Occipital lobe (tissue), 2 donors: ENCODE results near the gene DYRK1A. TPM values are rescaled to one million over a fixed set of nuclear protein-coding genes. Genes with fewer than 3 reads are reported as not detected.

Source experiments
- DNase-seq: peaks from one replicate; lab custom pipeline; 2025; lab: John Stamatoyannopoulos, UW
- total RNA-seq: library from RNA; depleted of rRNA; stranded (reverse); fragments of >200 nt; gene quantifications from one replicate; pipeline ENCODE4 v1.2.3, GENCODE V29; 2014

Gene DYRK1A
- total RNA-seq, 1 donor from 2014 or later, result 174 TPM

DNA sequence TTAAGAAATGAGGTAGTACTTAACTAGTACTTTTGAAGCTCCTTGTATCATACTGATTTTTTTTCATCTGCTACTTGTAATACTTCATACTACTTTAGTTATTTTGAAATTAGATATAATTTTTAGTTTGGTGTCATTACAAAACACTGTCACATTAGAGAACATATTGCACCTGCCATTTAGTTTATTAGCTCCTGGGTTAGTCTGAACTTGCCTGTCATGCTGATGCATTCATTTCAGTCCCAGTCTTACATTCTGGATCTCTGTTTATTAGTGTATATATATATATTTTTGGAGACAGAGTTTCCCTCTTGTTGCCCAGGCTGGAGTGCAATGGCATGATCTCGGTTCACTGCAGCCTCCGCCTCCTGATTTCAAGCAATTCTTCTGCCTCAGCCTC, 50.3 kb downstream of the DYRK1A start:
- DNase-seq, result no peak

DNA sequence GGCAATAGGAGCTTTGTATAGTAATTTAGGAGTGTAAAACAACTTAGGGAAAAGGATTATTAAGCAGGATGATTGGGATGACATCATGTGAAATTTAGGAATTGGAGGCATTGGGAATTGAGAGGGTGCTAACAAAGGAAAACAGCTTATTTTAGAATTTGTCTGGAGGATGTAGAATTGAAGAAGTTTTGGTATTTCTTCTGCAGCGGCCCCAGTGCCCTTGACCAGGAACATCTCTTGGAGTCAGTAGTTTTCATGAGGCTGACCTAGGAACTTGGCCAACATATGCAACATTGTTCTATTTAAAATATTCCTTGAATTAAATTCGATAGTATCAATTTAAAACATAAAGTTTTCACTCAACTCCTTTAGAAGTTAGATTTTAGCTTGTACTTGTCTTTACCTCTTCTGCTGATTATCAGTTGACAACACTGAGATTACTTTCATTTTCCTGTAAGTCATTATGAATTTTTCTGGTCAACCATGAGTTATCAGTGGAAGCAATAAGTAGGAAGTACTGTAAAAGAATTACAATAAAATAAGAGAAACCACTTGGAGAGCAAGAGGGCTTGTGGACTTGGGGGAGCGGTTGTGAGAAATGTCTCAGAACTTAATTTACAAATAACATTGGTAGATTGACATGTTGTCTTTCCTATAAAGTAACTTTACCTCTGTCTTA, 52.8 kb downstream of the DYRK1A start:
- no peak for DNase-seq

DNA sequence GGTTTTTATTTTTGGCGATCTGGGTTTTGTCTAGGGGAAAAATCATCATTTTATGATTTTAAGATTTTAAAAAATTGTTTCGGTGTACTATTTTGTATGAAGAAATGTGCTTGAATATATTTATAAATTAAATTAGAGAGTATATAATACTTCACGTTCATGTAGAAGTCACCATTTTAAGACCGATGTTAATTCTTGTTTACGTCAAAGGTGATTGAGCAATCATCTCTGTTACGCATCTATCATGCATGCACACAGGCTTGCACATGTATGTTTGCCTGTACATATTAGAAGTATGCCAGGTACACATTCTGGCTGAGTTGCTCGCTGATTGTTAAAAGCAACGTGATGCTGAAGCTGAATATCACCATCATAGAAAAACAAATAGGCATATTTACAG, 54.7 kb downstream of the DYRK1A start:
- no peak for DNase-seq

DNA sequence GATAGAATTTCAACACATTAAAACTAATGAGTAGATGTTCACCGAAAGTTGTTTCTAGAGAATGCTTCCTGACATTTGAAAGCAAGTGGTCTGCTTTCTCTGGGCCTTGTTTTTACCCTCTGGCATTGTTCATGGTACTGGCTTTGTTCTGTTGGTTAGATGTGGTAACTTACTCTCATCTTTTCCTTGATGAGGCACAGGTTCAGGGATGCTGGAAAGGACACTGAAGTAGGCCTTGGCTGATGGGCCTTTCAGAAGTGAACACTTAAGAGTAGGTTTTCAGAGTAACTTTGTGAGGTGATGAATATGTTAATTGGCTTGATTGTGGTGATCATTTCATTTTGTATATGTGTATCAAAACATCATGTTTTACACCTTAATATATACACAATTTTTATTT, 55.8 kb downstream of the DYRK1A start:
- no peak for DNase-seq

DNA sequence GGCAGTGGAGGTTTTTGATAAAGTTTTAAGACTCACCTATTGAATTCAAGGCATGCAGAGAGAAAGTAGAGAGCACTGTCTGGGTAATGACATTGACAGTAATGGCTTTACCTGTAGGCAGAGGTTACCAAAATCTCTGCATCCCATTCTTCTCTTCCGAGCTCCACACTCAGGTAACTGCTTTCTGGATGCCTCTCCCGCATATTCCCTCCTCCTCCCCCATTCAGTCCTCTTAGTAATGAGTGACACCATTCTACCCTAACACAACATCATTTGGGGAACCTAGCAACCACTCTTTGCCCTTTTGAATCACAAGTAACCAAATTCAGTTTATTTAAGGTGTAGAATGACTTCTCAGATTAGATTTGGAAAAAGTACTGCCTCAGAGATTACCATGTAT, 56.5 kb downstream of the DYRK1A start:
- DNase-seq, result no peak

DNA sequence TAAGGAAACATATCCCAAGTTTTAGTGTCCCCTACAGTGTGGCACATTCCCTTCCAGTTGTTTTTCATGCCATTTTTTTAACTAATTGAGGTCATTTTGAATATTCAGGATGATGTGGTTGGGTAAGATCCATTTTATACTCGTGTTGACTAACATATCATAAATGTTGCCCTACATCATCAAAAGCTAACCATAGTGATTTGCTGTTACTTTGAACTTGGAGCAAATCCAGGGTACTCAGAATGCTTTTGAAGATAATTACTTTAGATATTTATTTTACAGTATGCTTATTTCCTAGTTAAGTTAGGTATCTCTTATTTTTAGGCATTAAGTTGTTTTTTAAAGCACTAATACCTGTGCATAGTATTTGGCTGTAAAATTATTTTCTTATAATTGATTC, 57.8 kb downstream of the DYRK1A start:
- DNase-seq, result no peak

DNA sequence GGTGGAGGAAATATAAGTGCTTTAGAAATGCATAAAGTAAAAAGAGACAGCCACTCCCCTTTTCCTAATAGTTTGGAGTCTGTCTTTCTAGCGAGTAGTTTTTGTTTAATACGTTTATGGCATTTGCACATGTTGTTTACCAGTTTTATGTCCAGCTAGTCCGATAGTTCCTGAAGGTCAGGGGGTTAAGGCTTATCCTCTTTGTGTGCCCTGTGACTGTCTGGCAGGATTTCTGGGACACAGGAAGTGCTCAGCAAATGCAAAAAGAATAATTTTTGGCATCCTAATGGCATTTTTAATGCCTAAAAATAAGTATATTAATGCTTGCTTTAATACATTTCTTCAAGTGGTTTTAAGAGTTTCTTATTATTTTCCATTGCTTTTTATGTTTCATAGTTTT, 58.4 kb downstream of the DYRK1A start:
- no peak for DNase-seq

DNA sequence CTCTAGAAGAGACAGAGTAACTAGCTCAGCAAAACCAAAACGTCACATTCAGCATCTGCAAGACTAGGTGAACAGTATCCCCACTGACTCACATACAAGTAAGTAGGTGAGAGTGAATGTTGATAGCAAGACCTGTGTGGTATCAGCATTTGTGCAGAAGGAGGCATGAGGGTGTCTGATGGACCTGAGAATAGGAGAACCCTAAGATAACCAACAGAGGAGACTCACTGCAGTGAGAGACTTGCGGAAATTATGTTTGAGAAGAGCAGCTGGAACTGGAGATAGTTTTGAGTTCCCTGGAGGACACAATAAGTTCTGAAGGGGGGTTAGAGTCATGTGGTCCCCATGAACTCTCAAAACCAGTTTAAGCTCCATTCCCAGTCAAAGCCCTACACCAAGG, 59.1 kb downstream of the DYRK1A start:
- no peak for DNase-seq

DNA sequence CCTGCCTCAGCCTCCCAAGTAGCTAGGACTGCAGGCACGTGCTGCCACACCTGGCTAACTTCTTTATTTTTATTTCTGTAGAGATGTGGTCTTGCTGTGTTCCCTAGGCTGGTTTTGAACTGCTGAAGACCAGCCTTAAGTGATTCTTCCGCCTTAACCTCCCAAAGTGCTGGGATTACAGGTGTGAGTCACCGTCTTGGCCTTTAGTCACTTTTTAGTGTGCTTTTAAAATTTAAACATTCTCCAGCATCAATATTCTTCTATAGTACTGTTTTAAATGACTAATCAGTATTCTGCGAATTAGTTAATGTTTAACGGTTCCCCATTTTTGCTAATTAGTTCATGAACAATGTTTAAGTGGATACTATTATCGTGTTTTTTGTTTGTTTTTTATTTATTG, 60.6 kb downstream of the DYRK1A start:
- DNase-seq, result no peak

DNA sequence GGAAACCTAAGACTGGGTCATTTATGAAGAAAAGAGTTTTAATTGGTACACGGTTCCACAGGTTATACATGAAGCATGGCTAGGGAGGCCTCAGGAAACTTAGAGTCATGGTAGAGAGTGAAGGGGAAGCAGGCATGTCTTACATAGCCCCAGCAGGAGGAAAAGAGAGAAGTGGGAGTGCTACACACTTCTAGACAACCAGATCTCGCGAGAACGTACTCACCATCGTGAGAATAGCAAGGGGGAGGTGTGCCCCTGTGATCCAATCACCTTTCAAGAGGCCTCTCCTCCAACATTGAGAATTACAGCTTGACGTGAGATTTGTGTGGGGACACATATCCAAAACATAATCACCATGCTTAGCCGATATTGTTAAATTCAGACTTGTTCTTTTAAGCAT, 62.8 kb downstream of the DYRK1A start:
- DNase-seq, result no peak

DNA sequence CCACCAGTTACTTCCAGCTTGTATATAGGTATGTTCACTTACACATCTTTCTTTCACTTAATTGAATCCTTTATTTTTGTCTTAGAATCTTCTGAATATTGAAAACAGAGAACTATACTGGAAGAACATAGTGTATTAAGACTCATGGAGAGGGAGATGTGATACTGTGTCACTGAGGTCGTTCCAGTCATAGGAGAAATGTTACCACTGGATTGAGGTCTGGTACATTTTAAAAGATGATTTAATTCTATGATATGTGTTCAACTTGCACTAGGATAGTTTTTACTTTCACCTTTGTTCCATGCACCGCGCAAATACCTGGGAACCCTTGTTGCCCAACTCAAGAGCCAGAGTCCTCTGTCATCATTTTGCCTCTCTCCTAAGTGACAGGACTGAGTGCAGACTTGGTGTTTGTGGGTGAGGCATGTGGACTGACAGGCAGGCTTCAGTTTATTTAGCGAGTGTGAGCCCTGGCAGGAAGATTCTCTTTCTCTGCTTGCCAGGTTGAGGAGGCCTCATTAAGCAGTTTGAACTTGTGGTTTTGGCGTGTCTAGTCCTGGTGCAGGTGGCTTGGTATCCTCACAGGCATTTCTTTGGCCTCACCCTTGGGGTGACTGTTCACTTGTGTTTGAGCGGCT, 63.7 kb downstream of the DYRK1A start:
- no peak for DNase-seq

DNA sequence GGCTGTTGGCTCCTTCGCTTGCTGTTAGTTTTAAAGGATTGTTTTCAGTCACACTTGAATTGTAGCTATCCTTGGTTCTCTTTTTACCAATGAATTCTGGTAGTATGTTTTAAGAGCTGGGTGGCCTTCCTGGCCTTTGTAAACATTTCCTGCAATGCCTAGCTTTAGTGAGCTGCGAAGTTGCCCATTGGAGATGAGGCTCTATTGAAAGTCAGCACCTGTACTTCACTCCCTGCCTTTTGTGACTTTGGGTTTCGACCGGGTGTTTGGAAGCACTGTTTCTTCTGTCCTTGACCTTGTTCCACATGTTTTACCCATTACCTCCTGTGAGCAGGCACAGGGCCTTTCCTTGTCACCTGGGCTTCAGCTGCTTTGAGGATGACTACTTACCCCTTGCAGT, 64.7 kb downstream of the DYRK1A start:
- DNase-seq, result no peak

DNA sequence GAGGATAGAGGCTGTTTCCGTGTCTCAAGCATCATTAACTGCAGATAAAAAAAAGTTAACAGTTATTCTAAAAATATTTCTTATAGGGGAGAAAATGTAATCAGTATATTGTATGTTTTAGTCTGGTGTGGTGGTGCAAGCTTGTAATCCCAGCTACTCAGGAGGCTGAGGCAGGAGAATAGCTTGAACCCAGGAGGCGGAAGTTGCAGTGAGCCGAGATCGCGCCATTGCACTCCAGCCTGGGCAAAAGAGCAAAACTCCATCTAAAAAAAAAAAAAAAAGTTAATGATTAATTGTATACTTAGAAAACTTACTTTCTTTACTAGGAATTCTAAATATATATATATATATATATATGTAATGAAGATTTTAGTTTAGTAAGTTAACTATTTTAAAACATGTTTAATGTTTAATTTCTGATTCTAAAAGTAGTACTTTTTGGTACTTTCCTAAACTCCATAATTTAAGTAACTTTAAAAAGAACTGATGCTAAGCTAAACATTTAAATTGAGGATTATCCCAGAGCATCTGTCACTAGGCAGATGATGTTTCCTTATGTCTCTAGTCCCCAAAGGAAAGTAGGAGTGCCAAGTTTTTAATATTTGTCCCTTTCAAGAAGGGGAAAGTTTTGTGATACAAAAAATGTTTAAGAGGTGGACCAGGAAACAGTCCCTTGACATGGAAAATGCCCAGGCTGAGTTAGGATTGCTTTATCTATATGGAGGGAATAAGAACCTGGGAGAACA, 66.3 kb downstream of the DYRK1A start:
- DNase-seq, result no peak

DNA sequence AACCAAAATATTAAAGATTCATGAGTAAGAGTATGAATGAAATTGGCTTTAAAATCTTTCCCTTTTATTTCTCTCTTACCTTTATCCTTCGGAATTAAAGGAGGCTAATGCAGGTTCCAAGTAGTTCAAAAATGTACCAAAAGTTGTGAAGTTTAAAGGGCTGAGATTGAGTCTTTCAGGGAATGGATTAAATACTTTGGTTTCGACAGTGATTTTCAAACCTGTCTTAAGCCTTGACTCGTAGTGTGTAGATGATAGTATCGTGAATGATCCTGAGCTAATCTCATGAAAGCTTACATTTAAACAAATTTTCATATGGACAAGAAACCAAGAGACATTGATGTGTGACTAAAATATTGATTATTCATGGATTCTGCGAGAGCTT, 66.9 kb downstream of the DYRK1A start:
- no peak for DNase-seq

DNA sequence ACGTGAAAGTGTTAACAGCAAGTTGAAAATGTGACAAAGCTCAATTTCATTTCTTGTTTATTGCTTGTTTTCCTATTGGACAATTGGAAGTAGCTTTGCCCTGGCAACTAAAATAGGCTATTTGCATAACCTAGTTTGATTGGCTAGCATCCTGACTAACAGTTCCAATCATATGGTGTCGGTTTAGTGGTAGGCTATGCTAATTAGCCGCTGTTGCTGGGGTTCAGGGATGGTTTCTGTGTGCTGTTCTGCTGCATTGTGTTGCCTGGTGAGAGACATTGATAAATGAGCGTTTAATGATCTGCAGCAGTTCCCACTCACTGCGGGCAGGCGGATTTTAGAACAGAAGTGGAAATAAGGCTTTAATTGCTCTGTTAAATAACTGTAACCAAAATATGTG, 68.5 kb downstream of the DYRK1A start:
- DNase-seq, result peak; percentile 61

DNA sequence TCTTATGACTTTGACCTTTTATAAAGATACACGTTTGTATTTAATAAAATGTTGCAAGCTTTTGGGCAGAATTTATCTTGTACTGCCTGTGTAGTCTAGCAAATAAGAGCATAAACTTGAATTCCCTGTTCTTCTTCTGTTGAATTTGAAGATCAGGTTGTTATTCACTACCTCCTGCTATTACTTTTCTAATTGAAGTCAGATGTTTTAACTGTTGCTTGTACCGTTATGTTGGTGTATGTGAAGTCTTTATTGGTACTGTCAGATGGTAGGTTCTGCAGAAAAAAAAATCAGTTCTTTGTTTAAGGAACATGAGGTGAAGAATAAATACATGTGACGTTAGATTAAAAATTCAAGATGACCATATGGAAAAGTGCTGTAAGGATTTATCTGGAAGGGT, 69.1 kb downstream of the DYRK1A start:
- no peak for DNase-seq

DNA sequence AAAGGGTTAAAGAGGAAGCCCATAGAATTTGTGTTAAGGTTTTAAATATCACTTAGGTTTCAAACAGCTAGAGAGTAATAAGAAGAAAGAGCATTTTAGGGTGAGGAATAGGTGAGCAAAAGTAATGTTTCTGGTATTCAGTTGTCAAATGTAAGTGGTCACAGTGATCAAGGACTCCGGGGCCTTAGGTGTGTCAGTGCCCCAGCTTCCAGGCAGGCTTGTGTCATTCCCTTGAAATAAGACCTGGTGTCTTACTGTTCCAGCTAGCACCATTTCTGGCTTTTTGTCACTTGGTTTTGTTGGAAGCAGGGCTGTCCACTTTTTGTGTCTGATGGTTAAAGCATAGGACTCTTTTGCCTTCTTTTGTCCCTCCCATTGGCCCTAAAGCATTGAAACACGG, 69.6 kb downstream of the DYRK1A start:
- no peak for DNase-seq

DNA sequence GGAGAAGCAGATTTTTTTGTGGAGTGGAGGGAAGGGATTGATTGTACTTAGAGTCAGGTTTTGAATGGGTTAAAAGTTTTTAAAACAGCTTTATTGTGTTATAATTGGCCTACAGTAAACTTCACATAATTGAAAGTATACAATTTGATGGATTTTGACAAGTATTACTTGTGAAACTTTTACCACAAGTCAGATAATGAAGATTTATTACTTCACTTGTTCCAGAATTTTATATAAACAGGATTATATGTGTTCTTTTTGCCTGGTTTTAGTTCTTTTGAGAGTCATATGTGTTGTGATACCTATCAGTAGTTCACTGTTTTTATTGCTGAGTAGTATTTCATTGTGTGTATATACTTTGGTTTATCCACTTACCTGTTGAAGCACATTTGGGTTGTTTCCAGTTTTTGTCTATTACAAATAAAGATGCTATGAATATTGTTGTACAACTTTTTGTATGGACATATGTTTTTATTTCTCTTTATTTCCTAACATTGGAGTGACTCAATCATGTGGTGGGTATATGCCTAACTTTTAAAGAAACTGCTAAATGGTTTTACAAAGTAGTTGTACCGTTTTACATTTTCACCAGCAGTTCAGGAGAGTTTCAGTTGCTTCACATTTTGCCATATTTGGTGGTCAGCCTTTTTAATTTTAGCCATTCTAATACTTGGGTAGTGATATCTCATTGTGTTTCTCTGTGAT, 71.0 kb downstream of the DYRK1A start:
- DNase-seq, result no peak

DNA sequence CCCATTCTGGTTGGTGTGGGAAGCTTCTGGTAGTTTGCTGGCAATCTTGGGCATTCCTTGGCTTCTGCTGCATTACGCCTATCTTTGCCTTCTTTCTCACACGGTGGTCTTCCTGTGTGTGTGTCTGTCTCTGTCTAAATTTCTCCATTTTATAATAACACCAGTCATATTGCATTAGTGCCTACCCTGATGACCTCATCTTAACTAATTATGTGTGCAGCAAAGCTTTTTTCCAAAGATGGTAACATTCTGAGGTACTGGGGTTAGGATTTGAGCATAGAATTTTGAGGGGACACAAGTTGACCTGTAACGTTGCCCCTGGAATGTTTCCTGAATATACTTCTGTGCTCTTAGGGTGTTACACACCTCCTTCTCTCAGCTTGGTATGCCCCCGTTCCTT, 77.1 kb downstream of the DYRK1A start:
- DNase-seq, result no peak

DNA sequence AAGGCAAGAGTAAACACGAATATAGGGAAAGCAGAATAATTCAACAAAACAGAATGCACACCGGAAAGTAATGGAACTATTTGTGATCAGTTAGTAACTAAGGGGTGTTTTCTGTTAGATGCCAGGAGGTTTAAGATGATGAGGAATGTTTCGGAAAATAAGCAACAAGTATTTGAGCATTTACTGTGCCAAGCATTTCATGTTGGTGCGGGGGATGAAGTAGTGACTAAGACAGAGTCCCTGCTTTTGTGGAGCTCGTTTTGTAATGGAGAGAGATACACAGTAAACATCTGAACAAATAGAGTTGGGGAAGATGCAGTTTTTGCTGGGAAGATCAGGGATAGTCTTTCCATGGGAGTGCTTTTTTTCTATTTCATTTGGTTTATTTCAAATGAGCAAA, 78.7 kb downstream of the DYRK1A start:
- DNase-seq, result peak; percentile 9

DNA sequence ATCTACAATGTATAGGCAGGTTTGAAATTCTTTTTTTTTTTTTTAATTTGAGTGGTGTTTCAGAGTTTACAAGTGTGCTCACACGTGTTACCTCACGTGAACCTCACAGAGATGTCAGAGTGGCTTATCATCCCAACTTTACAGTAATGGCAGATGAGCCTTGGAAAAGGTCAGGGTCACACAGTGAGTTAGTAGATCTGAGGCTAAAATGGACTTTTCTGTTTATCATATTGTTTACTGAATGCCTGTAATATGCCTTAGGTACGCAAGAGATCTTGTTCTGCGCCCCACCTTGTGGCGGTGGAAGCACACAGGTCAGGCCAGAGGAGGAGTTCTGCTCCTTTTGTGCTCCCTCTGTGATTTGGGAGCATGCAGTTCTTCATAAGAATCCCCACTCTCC, 80.0 kb downstream of the DYRK1A start:
- no peak for DNase-seq

DNA sequence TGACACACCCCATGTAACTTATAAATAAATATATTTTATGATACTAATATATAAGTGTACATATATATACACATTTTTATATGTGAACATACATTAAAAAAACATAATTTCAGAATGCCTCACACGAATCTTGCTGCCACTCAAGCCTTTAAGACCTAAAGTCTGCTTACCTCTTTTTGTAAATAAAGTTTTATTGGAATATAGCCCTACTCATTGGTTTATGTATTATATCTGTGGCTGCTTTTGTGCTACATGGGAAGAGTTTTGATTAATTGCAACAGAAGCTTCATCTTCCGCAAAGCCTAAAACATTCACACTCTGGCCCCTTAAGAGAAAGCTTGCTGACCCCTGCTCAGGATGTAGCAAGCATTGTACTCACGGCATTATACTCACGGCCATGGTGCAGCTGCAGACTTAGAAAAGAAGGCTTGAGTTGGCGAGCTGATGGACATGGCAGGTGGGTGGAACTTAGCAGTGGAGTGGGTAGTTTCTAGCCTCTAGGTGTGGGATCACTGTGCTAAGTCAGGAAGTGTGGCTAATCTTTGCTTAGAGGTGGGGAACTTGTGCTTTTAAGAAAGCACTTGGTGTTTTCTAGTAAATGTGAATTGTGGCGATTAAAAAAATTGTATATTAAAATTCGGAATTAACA, 80.8 kb downstream of the DYRK1A start:
- DNase-seq, result no peak
